ENCODE measurements around the gene ANK3.
A peak's percentile ranks its signal among the peaks of the same experiment; 100 is the strongest.

The ANK3 gene

GRCh38 chr10:60389413-60390025 is at the start of gene ANK3:
Gene ANK3, minus strand, starts transcription at chr10:60389875. Its CDS starts 337 bp downstream, at chr10:60389538.
- no peak within 1 kb of the TSS for H3K4me3 ChIP-seq (ENCODE audit: low read depth, low read length)
- no peak for TF ChIP-seq CTCF (IDR thresholded peaks at IDR 0.05; ENCODE audit: borderline replicate concordance, insufficient read depth, low read depth, low read length)

DNA sequence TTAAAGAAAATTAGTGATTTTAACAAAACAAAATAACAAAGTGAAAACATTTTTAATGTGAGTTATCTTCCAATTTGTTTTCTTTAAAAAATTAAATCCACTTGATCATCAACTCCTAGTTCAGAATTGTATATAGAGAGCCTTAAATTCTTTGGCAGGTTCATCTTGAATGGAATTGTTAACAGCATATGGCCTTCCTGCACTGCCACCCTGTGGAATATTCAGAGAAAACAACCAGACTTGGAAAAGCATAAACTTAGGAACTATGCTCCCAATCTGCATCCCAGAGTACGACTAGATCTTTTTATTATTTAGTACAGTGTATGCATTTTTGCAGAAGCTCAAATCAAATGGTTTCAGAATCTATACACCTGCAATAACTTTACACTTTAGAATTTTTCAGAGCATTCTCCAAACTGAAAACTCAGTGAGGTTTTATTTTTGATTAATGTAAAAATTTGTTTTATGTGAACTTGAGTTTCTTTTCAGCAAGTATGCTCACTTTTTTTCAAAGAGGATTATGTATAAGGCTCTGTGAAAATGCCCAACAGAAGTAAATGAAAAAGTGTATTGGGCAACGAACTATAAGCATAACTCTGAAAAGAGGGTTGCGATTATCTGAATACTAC is 44.9 kb upstream of the ANK3 start:
- H3K4me3 ChIP-seq (ENCODE audit: low read depth, low read length) = no peak overlapping the region
- peak; percentile 22; the same call in 1 of the 2 replicates for TF ChIP-seq CTCF (IDR thresholded peaks at IDR 0.05; ENCODE audit: borderline replicate concordance, insufficient read depth, low read depth, low read length)

- no peak for TF ChIP-seq CTCF (IDR thresholded peaks at IDR 0.05; ENCODE audit: borderline replicate concordance, insufficient read depth, low read depth, low read length)
These were observed 44.0 kb upstream of the ANK3 start for GRCh38 chr10:60433684-60434083.

GRCh38 chr10:60430836-60431597 is 41.3 kb upstream of the ANK3 start:
- TF ChIP-seq CTCF (IDR thresholded peaks at IDR 0.05; ENCODE audit: borderline replicate concordance, insufficient read depth, low read depth, low read length) = no peak
- no peak overlapping the region for H3K4me3 ChIP-seq (ENCODE audit: low read depth, low read length)

More at GRCh38 chr10:60433684-60434083, 44.0 kb upstream of the ANK3 start:
- H3K4me3 ChIP-seq (ENCODE audit: low read depth, low read length) = no peak overlapping the region

GRCh38 chr10:60430017-60430416 is 40.3 kb upstream of the ANK3 start:
- H3K4me3 ChIP-seq (ENCODE audit: low read depth, low read length) = no peak overlapping the region
- no peak for TF ChIP-seq CTCF (IDR thresholded peaks at IDR 0.05; ENCODE audit: borderline replicate concordance, insufficient read depth, low read depth, low read length)

GRCh38 chr10:60429084-60429849 is 39.6 kb upstream of the ANK3 start:
- H3K4me3 ChIP-seq (ENCODE audit: low read depth, low read length) = no peak overlapping the region
- TF ChIP-seq CTCF (IDR thresholded peaks at IDR 0.05; ENCODE audit: borderline replicate concordance, insufficient read depth, low read depth, low read length) = no peak

Data from GM12875 (cell line).